Smooth muscle cell of the brain vasculature (primary cell): ENCODE measurements around the gene GALNT4.

Source experiments
- DNase-seq: peaks from one replicate; pipeline ENCODE4 v3.0.0-alpha.2; 2012; ENCODE audit warnings: low read depth, low spot score

GALNT4 gene

GRCh38 chr12:89524541-89525304 lies at the start of gene GALNT4:
GALNT4 (minus strand) TSS chr12:89524796; CDS start chr12:89524549, 247 bp downstream.
- no peak for DNase-seq

- DNase-seq = no peak
These were observed 48.6 kb upstream of the GALNT4 start for GRCh38 chr12:89573051-89573810.

GRCh38 chr12:89571491-89572195 lies 47.0 kb upstream of the GALNT4 start:
- no peak for DNase-seq

GRCh38 chr12:89568484-89568883 lies 43.9 kb upstream of the GALNT4 start:
- DNase-seq = no peak

- no peak for DNase-seq
These were observed 43.2 kb upstream of the GALNT4 start for GRCh38 chr12:89567691-89568239.

- no peak for DNase-seq
These were observed 42.0 kb upstream of the GALNT4 start for GRCh38 chr12:89566615-89567014.

GRCh38 chr12:89565002-89565401 lies 40.4 kb upstream of the GALNT4 start:
- DNase-seq = no peak

GRCh38 chr12:89559753-89560152 lies 35.2 kb upstream of the GALNT4 start:
- no peak for DNase-seq

- DNase-seq = no peak
These were observed 32.4 kb upstream of the GALNT4 start for GRCh38 chr12:89556976-89557375.

GRCh38 chr12:89552376-89552775 lies 27.8 kb upstream of the GALNT4 start:
- no peak for DNase-seq

- DNase-seq = no peak
These were observed 27.2 kb upstream of the GALNT4 start for GRCh38 chr12:89551747-89552146.

- no peak for DNase-seq
These were observed 22.5 kb upstream of the GALNT4 start for GRCh38 chr12:89547101-89547500.

- DNase-seq = no peak
These were observed 21.6 kb upstream of the GALNT4 start for GRCh38 chr12:89546151-89546550.

- DNase-seq = no peak
These were observed 20.1 kb upstream of the GALNT4 start for GRCh38 chr12:89544681-89545184.

- DNase-seq = no peak
These were observed 19.4 kb upstream of the GALNT4 start for GRCh38 chr12:89544022-89544421.

- no peak for DNase-seq
These were observed 18.5 kb upstream of the GALNT4 start for GRCh38 chr12:89542912-89543592.

- no peak for DNase-seq
These were observed 17.6 kb upstream of the GALNT4 start for GRCh38 chr12:89542236-89542635.

GRCh38 chr12:89540586-89540985 lies 16.0 kb upstream of the GALNT4 start:
- DNase-seq = no peak

- no peak for DNase-seq
These were observed 15.0 kb upstream of the GALNT4 start for GRCh38 chr12:89539426-89540223.

- no peak for DNase-seq
These were observed 14.3 kb upstream of the GALNT4 start for GRCh38 chr12:89538897-89539296.
